Activated CD4-positive, alpha-beta memory T cell treated with anti-CD3 and anti-CD28 coated beads for 36 hours (primary cell): Measurements from ENCODE around the gene UACA. TPM values are rescaled to one million over a fixed set of nuclear protein-coding genes. Genes with fewer than 3 reads are reported as not detected.
"Not testable (repeated sequence)": the region's sequence is repeated elsewhere in the genome, so short reads cannot be mapped to it uniquely, and the experiment has no call there.

Experiments used
- CTCF ChIA-PET: fragments of 350-600 bp; sonication (Branson Sonifier 250); formaldehyde crosslinking; loops from one replicate; lab custom pipeline; 2021; ENCODE audit warnings: antibody characterized with exemption, inconsistent platforms; lab: Charles Lee
- POLR2A ChIA-PET: fragments of 350-600 bp; sonication (Branson Sonifier 250); formaldehyde crosslinking; loops from one replicate; lab custom pipeline; 2021; ENCODE audit warnings: antibody characterized with exemption; lab: Charles Lee
- DNase-seq: peaks from one replicate; pipeline ENCODE4 v3.0.0-alpha.2; 2020
- H3K27ac Mint-ChIP-seq: one replicate; pipeline ENCODE4 v1.8.0; 2021; ENCODE audit warnings: mixed read lengths
- H3K27me3 Mint-ChIP-seq: one replicate; pipeline ENCODE4 v1.8.0; 2021; ENCODE audit warnings: mixed read lengths
- H3K36me3 Mint-ChIP-seq: one replicate; pipeline ENCODE4 v1.8.0; 2021; ENCODE audit warnings: mixed read lengths
- H3K4me1 Mint-ChIP-seq: one replicate; pipeline ENCODE4 v1.8.0; 2021; ENCODE audit warnings: low read depth, mixed read lengths
- H3K4me3 Mint-ChIP-seq: one replicate; pipeline ENCODE4 v1.8.0; 2021; ENCODE audit warnings: mild to moderate bottlenecking, mixed read lengths
- H3K9me3 Mint-ChIP-seq: one replicate; pipeline ENCODE4 v1.8.0; 2021; ENCODE audit warnings: mixed read lengths
- intact Hi-C: fragments of 100-400 bp; cut with micrococcal nuclease; formaldehyde crosslinking; loops from one replicate; pipeline ENCODE4 v1.15.1; 2023
- total RNA-seq, 2 experiments: library from RNA; stranded (reverse); gene quantifications; one replicate each; pipeline ENCODE4 v1.2.3, GENCODE V29; 2021

Gene UACA
- total RNA-seq, 2 experiments from 2014 or later: 3.8 to 4.1 TPM

DNA sequence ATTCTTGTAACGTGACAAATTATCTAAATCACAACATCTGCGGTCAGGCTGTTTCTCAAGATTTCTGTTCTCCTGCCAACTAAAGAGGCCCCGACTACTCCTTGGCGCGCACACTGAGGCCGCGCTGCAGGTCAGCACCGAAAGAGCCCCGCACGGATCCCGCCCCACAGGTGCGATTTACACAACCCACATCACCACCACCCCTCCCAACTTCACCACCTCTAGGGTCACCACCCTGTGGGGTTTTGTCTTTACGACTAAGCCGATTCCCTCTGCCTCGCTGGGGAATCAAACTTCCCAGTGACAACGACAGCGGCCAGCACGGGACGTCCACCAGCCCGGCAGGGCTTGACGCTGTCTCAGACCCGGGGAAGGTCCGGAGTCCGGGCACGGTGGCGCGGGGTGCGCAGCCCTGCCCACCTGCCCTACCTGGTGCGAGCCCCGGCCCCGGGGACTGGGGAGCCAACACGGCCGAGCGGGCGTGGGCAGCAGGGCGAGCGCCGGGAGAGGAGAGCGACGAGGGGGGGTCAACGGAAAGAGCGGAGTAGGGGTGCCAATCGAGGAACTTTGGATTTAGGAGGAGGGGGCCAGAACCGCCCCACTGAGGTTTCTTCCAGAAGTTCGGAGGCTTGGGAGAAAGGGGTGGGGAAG is 764 bp downstream of the UACA start:
- Mint-ChIP-seq H3K27me3 (peaks cover 37% of the 10 kb centered on the region), H3K4me3 (peak overlapping the region; percentile 72), H3K4me1 (peaks cover 9% of the 10 kb centered on the region), H3K27ac (no peak overlapping the region), H3K9me3 (no peaks in the 10 kb centered on the region), H3K36me3 (no peaks in the 10 kb centered on the region)
- POLR2A ChIA-PET: no interaction called here
- intact Hi-C loops: no loop called here
- CTCF ChIA-PET: no interaction called here
- DNase-seq: peak; percentile 13

DNA sequence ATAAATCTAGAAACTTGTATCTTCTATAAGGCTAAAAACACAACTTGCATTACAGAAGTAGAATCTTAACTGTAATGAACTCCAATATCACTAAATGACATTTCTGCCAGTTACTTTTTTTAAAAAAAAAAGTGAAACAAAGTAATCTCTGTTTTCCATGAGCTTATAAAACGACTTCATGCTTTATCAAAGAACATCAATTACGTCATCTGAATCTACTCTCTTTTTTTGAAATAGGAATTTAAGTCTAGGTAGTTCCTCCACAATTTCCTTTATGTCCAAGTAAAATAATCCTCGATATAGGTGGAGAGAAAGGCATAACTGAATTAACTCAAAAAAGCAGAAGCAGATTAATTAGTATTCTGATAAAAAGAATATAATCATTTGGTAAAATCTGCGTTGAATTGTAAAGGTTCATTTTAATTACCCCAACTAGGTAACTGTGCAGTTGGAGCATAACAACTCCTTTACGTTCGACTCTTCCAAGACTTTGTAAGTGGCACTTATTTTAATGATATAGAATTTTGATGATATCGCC is 1.4 kb downstream of the UACA start:
- Mint-ChIP-seq H3K4me1 (peaks cover 9% of the 10 kb centered on the region), H3K27ac (no peak overlapping the region), H3K36me3 (no peaks in the 10 kb centered on the region), H3K9me3 (no peaks in the 10 kb centered on the region), H3K4me3 (peak overlapping the region; percentile 72), H3K27me3 (peaks cover 41% of the 10 kb centered on the region)
- POLR2A ChIA-PET: no interaction called here
- intact Hi-C loops: no loop called here
- CTCF ChIA-PET: no interaction called here
- no peak for DNase-seq

DNA sequence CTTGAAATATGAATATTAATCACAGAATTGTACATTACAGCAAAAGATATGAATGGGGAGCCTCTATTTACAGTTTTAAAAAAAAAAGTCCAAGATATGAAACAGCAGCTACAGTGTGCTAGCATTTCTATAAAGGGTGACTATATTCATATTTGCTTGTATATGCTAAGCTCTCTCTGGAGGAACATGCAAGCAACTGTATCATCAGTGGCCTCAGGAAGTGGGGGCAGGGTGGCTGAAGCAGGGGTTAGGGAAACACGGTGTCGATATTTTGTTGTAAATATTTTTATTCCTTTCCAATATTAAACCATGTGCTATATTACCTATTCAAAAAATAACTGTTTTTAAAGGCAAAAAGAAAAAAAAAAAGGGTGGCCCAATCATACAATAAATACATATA is 2.3 kb downstream of the UACA start:
- no peak overlapping the region for H3K4me3 Mint-ChIP-seq
- no peaks in the 10 kb centered on the region for H3K9me3 Mint-ChIP-seq
- H3K27ac Mint-ChIP-seq: no peak overlapping the region
- intact Hi-C loops: no loop called here
- peaks cover 38% of the 10 kb centered on the region for H3K27me3 Mint-ChIP-seq
- ChIA-PET CTCF (interaction anchor here (0.6 kb wide), 1 partner anchor 677 kb away, joined by 3 read pairs; no protein-coding TSS in a partner anchor), POLR2A (no interaction called here)
- DNase-seq: no peak
- H3K4me1 Mint-ChIP-seq: peaks cover 9% of the 10 kb centered on the region
- H3K36me3 Mint-ChIP-seq: no peaks in the 10 kb centered on the region

GRCh38 chr15:70758790-70759462 is 4.4 kb downstream of the UACA start:
- H3K27me3 Mint-ChIP-seq: peaks cover 31% of the 10 kb centered on the region
- DNase-seq: no peak
- intact Hi-C loops: no loop called here
- no peak overlapping the region for H3K4me3 Mint-ChIP-seq
- POLR2A ChIA-PET: no interaction called here
- CTCF ChIA-PET: interaction anchor here (1.4 kb wide), 1 partner anchor 37 kb away, joined by 4 read pairs; no protein-coding TSS in a partner anchor
- peaks cover 7% of the 10 kb centered on the region for H3K4me1 Mint-ChIP-seq
- no peaks in the 10 kb centered on the region for H3K36me3 Mint-ChIP-seq
- no peak overlapping the region for H3K27ac Mint-ChIP-seq
- H3K9me3 Mint-ChIP-seq: no peaks in the 10 kb centered on the region

DNA sequence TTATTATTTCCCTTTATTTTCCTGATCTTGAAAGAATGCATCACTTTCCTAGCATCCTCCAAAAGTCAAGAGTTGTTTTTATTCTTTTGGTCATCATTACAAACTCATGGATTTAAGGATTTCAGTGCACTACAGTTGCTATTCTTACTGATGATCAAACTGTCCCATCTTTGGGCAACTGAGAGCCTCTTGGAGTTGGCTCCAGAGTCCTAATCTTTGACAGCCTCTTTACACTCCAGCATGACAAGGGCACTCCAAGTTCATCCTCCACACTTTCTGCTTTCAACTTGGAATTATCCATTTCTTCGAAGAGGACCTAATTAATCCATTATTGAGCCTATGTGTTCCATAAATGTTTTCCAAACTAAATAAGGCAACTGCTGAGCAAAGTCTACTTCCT is 5.7 kb downstream of the UACA start:
- H3K36me3 Mint-ChIP-seq: no peaks in the 10 kb centered on the region
- DNase-seq: no peak
- H3K27ac Mint-ChIP-seq: no peak overlapping the region
- peaks cover 4% of the 10 kb centered on the region for H3K4me1 Mint-ChIP-seq
- H3K9me3 Mint-ChIP-seq: no peaks in the 10 kb centered on the region
- intact Hi-C loops: no loop called here
- ChIA-PET CTCF (no interaction called here), POLR2A (no interaction called here)
- no peak overlapping the region for H3K4me3 Mint-ChIP-seq
- peaks cover 32% of the 10 kb centered on the region for H3K27me3 Mint-ChIP-seq

DNA sequence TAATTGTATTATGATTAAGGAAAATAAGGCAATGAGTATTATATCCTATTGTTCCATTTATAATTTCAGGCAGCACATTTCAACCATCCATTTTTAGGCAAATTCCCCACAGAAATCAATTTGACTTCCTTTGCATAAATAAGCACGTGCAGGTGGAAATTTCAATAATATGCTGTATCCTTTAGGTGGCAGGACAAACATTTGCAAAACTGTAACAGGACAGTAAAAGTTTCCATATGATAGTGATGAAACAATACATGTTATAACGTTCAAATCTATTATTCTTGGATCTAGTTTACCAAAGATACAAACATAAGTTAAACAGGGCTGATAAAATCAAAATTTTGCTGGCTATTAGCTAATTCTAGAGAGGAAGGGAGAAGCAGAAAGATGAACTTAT is 8.5 kb downstream of the UACA start:
- ChIA-PET POLR2A (no interaction called here), CTCF (interaction anchor here (1.7 kb wide), 1 partner anchor 32 kb away, joined by 9 read pairs; no protein-coding TSS in a partner anchor)
- peaks cover 15% of the 10 kb centered on the region for H3K27me3 Mint-ChIP-seq
- intact Hi-C loops: no loop called here
- no peak overlapping the region for H3K27ac Mint-ChIP-seq
- H3K4me1 Mint-ChIP-seq: peaks cover 3% of the 10 kb centered on the region
- H3K36me3 Mint-ChIP-seq: no peaks in the 10 kb centered on the region
- no peak for DNase-seq
- H3K4me3 Mint-ChIP-seq: no peak overlapping the region
- no peaks in the 10 kb centered on the region for H3K9me3 Mint-ChIP-seq

DNA sequence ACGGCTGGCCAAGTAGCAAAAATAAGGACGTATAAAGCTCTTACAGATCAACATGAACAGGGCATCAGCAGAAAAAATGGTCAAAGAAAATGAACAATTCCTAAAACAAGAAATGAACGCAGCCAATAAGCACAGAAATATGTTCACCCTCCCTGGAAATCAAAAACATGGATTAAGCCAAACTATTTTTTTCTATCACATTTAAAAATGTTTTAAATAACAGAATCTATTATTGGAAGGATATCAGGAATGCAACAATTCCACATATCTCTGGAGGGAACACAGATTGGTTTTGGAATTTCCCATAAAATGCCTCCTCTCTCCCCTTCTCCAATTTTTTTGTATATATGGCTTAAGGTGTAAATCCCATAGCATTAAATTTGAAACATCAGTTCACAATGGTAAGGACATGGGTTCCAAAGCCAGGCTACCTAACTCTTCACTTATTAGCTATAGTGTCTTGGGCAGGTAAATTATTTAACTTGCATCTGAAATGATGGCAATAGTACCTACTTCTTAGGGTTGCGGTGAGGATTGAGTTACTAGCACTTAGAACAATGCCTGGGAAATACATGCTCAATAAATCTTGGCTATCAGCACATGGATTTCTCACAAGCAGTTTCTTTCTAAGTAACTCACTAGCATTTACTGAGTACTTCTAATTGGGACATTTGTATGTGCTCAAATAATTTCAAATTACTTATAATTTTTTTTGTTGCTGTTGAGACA is 10.1 kb downstream of the UACA start:
- no peak for DNase-seq
- CTCF ChIA-PET: interaction anchor here (0.6 to 1.7 kb wide), 2 partner anchors 31 kb away, joined by 3 to 9 read pairs; no protein-coding TSS in a partner anchor
- Mint-ChIP-seq H3K27ac (no peak overlapping the region), H3K27me3 (peaks cover 15% of the 10 kb centered on the region), H3K9me3 (no peaks in the 10 kb centered on the region), H3K36me3 (no peaks in the 10 kb centered on the region), H3K4me3 (no peak overlapping the region), H3K4me1 (peaks cover 3% of the 10 kb centered on the region)
- POLR2A ChIA-PET: no interaction called here
- intact Hi-C loops: no loop called here

GRCh38 chr15:70752193-70752635 is 11.1 kb downstream of the UACA start:
- Mint-ChIP-seq H3K27me3 (peaks cover 9% of the 10 kb centered on the region), H3K4me1 (peaks cover 3% of the 10 kb centered on the region), H3K27ac (no peak overlapping the region), H3K4me3 (no peak overlapping the region), H3K9me3 (no peaks in the 10 kb centered on the region), H3K36me3 (no peaks in the 10 kb centered on the region)
- no peak for DNase-seq
- CTCF ChIA-PET: interaction anchor here (0.6 kb wide), 1 partner anchor 30 kb away, joined by 3 read pairs; no protein-coding TSS in a partner anchor
- intact Hi-C loops: no loop called here
- POLR2A ChIA-PET: no interaction called here

DNA sequence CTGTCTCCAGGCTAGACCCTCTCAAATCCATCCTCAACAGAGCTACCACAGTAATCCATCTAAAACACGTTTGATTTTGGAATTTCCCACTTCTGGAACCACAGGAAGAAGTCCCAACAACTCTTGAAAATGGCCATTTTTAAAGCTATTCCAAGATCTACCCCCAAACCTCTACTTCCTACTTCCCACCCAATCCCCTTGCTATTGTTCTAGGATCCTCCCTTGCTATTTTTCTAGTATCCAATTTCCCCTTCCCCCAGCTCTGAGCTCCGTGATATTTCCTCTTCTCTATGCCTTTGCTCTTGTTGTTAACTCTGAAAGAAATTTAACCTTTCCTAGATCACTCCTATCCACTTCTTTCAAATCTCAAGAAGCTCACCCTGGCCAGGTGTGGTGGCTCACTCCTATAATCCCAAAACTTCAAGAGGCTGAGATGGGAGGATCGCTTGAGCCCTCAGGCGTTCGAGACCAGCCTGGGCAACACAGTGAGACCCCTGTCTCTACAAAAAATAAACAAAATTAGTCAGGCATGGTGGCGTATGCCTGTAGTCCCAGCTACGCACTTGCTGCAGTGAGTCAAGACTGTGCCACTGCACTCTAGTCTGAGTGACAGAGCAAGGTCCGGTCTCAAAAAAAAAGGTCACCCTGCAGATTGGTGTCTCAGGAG is 13.0 kb downstream of the UACA start:
- POLR2A ChIA-PET: no interaction called here
- Mint-ChIP-seq H3K9me3 (no peaks in the 10 kb centered on the region), H3K27me3 (peaks cover 7% of the 10 kb centered on the region), H3K4me1 (peaks cover 3% of the 10 kb centered on the region), H3K36me3 (no peaks in the 10 kb centered on the region), H3K27ac (no peak overlapping the region), H3K4me3 (no peak overlapping the region)
- CTCF ChIA-PET: interaction anchor here (0.5 to 1.9 kb wide), 2 partner anchors 28 to 1054 kb away, joined by 3 to 8 read pairs; no protein-coding TSS in a partner anchor
- no peak for DNase-seq
- intact Hi-C loops: no loop called here

GRCh38 chr15:70748281-70748747 is 15.0 kb downstream of the UACA start:
- Mint-ChIP-seq H3K27ac (no peak overlapping the region), H3K36me3 (no peaks in the 10 kb centered on the region), H3K9me3 (no peaks in the 10 kb centered on the region), H3K27me3 (peaks cover 5% of the 10 kb centered on the region), H3K4me1 (peaks cover 3% of the 10 kb centered on the region), H3K4me3 (no peak overlapping the region)
- no peak for DNase-seq
- ChIA-PET POLR2A (interaction anchor here (0.6 kb wide), 1 partner anchor 702 kb away, joined by 3 read pairs; no protein-coding TSS in a partner anchor), CTCF (interaction anchor here (0.5 to 1.0 kb wide), 2 partner anchors 26 to 68 kb away, joined by 3 read pairs; no protein-coding TSS in a partner anchor)
- intact Hi-C loops: no loop called here

- H3K9me3 Mint-ChIP-seq, H3K4me1 Mint-ChIP-seq, H3K36me3 Mint-ChIP-seq, H3K27ac Mint-ChIP-seq, H3K4me3 Mint-ChIP-seq, intact Hi-C loops, H3K27me3 Mint-ChIP-seq, POLR2A ChIA-PET, CTCF ChIA-PET, DNase-seq: not testable (repeated sequence)
Observed at GRCh38 chr15:70746598-70746997, 16.8 kb downstream of the UACA start.
